ENCODE data around the gene MGAT5.

MGAT5 gene

GRCh38 chr2:134360745-134361487 is 107.0 kb downstream of the MGAT5 start:
- peak in 1 of 2 donors; percentile 56 for DNase-seq (ENCODE audit: low read depth in 2 of 2)
- no peak for TF ChIP-seq CTCF (IDR thresholded peaks at IDR 0.05; ENCODE audit: low read depth, low read length)
- H3K4me3 ChIP-seq (replicated peaks in 1 of 2; ENCODE audit: low read depth in 2 of 2, low read length in 2 of 2), result no peak overlapping the region

GRCh38 chr2:134361648-134362047 is 107.8 kb downstream of the MGAT5 start:
- TF ChIP-seq CTCF (IDR thresholded peaks at IDR 0.05; ENCODE audit: low read depth, low read length), result peak; percentile 3
- H3K4me3 ChIP-seq (replicated peaks in 1 of 2; ENCODE audit: low read depth in 2 of 2, low read length in 2 of 2), result no peak overlapping the region
- no peak for DNase-seq (ENCODE audit: low read depth in 2 of 2)

GRCh38 chr2:134362152-134362668 is 108.3 kb downstream of the MGAT5 start:
- no peak for TF ChIP-seq CTCF (IDR thresholded peaks at IDR 0.05; ENCODE audit: low read depth, low read length)
- no peak overlapping the region for H3K4me3 ChIP-seq (replicated peaks in 1 of 2; ENCODE audit: low read depth in 2 of 2, low read length in 2 of 2)
- no peak for DNase-seq (ENCODE audit: low read depth in 2 of 2)

GRCh38 chr2:134362740-134363139 is 108.9 kb downstream of the MGAT5 start:
- no peak for DNase-seq (ENCODE audit: low read depth in 2 of 2)
- H3K4me3 ChIP-seq (replicated peaks in 1 of 2; ENCODE audit: low read depth in 2 of 2, low read length in 2 of 2), result no peak overlapping the region
- TF ChIP-seq CTCF (IDR thresholded peaks at IDR 0.05; ENCODE audit: low read depth, low read length), result no peak

GRCh38 chr2:134365356-134365755 is 111.5 kb downstream of the MGAT5 start:
- no peak overlapping the region for H3K4me3 ChIP-seq (replicated peaks in 1 of 2; ENCODE audit: low read depth in 2 of 2, low read length in 2 of 2)
- peak; percentile 17 for TF ChIP-seq CTCF (IDR thresholded peaks at IDR 0.05; ENCODE audit: low read depth, low read length)
- peak in 1 of 2 donors; percentile 25 for DNase-seq (ENCODE audit: low read depth in 2 of 2)

GRCh38 chr2:134366359-134366758 is 112.5 kb downstream of the MGAT5 start:
- DNase-seq (ENCODE audit: low read depth in 2 of 2), result no peak
- H3K4me3 ChIP-seq (replicated peaks in 1 of 2; ENCODE audit: low read depth in 2 of 2, low read length in 2 of 2), result no peak overlapping the region
- no peak for TF ChIP-seq CTCF (IDR thresholded peaks at IDR 0.05; ENCODE audit: low read depth, low read length)

Data from cardiac fibroblast (primary cell).